ENCODE measurements around the gene DNALI1.
"Not testable (repeated sequence)": the region's sequence is repeated elsewhere in the genome, so short reads cannot be mapped to it uniquely, and the experiment has no call there.

The DNALI1 gene

DNA sequence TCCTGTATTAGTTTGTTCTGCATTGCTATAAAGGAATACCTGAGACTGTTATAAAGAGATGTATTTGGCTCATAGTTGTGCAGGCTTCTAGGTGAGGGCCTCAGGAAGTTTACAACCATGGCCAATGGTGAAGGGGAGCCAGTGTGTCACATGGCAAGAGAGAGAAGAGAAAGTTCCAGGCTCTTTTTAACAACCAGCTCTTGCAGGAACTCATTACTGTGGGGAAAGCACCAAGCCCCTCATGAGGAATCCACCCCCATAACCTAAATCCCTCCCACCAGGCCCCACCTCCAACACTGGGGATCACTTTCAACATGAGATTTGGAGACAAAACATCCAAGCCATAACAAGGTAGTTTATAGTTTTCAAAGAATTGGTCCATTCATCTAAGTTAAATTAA lies 37.1 kb upstream of the DNALI1 start:
- H3K9me3 ChIP-seq (ENCODE audit: low read depth, low read length), result no peaks in the 10 kb centered on the region
- H3K27ac ChIP-seq, result no peak overlapping the region
- no peaks in the 10 kb centered on the region for H3K36me3 ChIP-seq (ENCODE audit: insufficient read depth, low read length)
- TF ChIP-seq EZH2 (IDR thresholded peaks at IDR 0.05) (no peak), POLR2AphosphoS5 (IDR thresholded peaks at IDR 0.05; ENCODE audit: borderline replicate concordance, low read depth, low read length) (no peak), FOXP2 (optimal IDR thresholded peaks at IDR 0.05; ENCODE audit: control extremely low read depth, extremely low read length, insufficient read depth) (no peak)
- DNase-seq (ENCODE audit: low read depth, low spot score), result no peak
- H3K4me3 ChIP-seq, result no peak overlapping the region
- H3K9ac ChIP-seq (ENCODE audit: insufficient read length), result no peak overlapping the region

DNA sequence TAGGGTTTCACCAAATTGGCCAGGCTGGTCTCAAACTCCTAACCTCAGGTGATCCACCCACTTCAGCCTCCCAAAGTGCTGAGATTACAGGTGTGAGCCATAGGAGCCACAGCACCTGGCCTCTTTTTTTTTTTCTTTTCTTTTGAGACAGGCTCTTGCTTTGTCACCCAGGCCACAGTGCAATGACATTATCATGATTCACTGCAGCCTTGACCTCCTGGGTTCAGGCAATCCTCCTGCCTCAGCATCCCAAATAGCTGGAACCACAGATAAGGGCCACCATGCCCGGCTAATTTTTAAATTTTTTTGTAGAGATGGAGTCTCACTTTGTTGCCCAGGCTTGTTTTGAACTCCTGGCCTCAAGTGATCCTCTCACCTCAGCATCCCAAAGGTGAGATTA lies 26.9 kb upstream of the DNALI1 start:
- H3K36me3 ChIP-seq (ENCODE audit: insufficient read depth, low read length); H3K9ac ChIP-seq (ENCODE audit: insufficient read length); H3K27ac ChIP-seq; H3K4me3 ChIP-seq; H3K9me3 ChIP-seq (ENCODE audit: low read depth, low read length); DNase-seq (ENCODE audit: low read depth, low spot score): not testable (repeated sequence)

DNA sequence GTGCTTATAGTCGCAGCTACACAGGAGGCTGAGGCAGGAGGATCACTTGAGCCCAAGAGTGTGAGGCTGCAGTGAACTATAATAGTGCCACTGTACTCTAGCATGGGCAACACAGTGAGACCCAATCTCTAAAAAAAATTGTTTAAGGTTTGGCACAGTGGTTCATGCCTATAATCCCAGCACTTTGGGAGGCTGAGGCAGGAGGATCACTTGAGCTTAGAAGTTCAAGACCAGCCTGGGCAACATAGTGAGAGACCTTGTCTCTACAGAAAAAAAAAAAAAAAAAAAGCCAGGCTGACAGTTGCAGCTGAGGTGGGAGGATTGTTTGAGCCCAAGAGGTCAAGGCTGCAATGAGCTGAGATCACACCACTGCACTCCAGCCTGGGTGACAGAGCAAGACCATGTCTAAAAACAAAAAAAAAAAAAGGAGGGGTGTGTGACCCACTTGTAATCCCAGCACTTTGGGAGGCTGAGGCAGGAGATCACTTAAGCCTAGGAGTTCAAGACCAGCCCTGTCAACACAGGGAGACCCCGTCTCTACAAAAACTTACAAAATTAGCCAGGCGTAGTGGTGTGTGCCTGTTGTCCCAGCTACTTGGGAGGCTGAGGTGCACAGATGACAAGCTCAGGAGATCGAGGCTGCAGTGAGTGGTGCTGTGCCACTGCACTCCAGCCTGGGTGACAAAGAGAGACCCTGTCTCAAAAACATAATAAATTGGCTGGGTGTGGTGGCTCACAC lies 24.2 kb upstream of the DNALI1 start:
- not testable (repeated sequence) for H3K27ac ChIP-seq; H3K9me3 ChIP-seq (ENCODE audit: low read depth, low read length)

DNA sequence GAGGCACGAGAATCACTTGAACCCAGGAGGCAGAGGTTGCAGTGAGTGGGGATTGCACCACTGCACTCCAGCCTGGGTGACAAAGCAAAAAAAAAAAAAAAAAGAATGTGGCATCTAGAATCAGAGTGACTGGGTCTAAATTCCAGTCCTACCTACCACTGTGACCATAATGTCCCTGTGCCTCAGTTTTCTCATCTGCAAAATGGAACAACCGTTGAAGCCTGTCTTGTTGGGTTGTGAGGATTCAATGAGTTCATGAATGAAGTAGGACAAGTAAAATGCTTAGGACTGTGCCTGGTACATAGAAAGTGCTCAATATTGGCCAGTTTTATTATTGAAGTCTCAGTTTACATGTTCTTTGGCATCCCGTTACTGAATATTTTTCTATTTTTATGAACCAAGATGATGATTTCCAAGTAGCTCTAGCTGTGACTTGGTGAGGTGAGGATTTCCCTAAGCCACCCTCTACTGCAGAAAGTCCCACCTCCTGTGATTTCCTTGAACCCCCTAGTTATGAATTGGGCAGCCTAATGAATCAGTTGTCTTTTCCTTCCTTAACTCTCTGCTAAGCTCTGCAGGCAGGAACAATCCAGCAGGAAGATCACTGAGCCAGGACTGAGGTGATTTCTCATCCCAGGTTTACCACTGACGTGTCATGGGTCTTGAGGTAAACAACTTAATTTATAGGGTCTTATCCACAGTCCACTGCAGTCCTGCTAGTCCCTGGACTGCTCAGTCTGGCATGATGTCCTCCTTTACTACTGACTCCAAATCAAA lies 23.2 kb upstream of the DNALI1 start:
- Histone ChIP-seq H3K9ac (ENCODE audit: insufficient read length) (no peak overlapping the region), H3K36me3 (ENCODE audit: insufficient read depth, low read length) (peaks cover 20% of the 10 kb centered on the region), H3K4me3 (no peak overlapping the region), H3K27ac (no peak overlapping the region), H3K9me3 (ENCODE audit: low read depth, low read length) (no peaks in the 10 kb centered on the region)
- TF ChIP-seq FOXP2 (optimal IDR thresholded peaks at IDR 0.05; ENCODE audit: control extremely low read depth, extremely low read length, insufficient read depth) (no peak), POLR2AphosphoS5 (IDR thresholded peaks at IDR 0.05; ENCODE audit: borderline replicate concordance, low read depth, low read length) (no peak), EZH2 (IDR thresholded peaks at IDR 0.05) (no peak)
- DNase-seq (ENCODE audit: low read depth, low spot score), result no peak

More for the DNA sequence above, 24.2 kb upstream of the DNALI1 start:
- H3K9ac ChIP-seq (ENCODE audit: insufficient read length); H3K4me3 ChIP-seq; DNase-seq (ENCODE audit: low read depth, low spot score): not testable (repeated sequence)
- H3K36me3 ChIP-seq (ENCODE audit: insufficient read depth, low read length), result peaks cover 15% of the 10 kb centered on the region

DNA sequence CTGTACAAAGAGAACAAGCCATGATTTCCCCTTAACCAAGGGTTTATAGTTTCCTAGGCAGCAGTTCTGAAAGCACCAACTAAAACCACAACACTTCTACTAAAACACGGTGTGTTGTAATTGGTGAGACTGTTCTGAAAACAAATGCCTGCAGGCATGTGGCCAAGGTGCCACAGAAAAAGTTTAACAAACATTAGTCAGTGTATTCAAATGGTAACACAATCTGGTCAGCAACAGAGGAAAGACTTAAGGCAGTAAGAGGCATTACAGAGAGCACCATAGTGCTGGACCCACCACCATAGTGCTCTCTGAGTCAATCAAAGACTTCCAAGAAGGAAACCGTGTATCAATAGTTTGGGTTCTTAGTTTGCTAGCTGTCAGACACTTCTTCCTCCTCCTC lies 19.4 kb upstream of the DNALI1 start:
- H3K27ac ChIP-seq, result no peak overlapping the region
- no peaks in the 10 kb centered on the region for H3K9me3 ChIP-seq (ENCODE audit: low read depth, low read length)
- TF ChIP-seq EZH2 (IDR thresholded peaks at IDR 0.05) (no peak), POLR2AphosphoS5 (IDR thresholded peaks at IDR 0.05; ENCODE audit: borderline replicate concordance, low read depth, low read length) (no peak), FOXP2 (optimal IDR thresholded peaks at IDR 0.05; ENCODE audit: control extremely low read depth, extremely low read length, insufficient read depth) (no peak)
- no peak overlapping the region for H3K4me3 ChIP-seq
- H3K36me3 ChIP-seq (ENCODE audit: insufficient read depth, low read length), result peaks cover 47% of the 10 kb centered on the region
- H3K9ac ChIP-seq (ENCODE audit: insufficient read length), result no peak overlapping the region
- DNase-seq (ENCODE audit: low read depth, low spot score), result no peak

DNA sequence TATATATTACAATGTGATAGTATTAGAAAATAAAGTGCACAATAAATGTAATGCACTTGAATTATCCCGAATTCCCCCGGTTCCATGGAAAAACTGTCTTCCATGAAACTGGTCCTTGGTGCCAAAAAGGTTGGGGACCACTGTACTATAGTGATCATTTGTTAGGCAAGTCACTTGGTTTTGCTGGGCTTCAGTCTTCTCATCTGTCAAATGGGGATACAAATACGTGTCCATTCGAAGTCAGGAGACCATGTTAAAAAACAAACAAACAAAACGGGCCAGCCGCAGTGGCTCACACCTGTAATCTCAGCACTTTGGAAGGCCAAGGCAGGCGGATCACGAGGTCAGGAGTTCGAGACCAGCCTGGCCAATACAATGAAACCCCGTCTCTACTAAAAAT lies 17.6 kb upstream of the DNALI1 start:
- H3K36me3 ChIP-seq (ENCODE audit: insufficient read depth, low read length), result peaks cover 54% of the 10 kb centered on the region
- not testable (repeated sequence) for DNase-seq (ENCODE audit: low read depth, low spot score); H3K27ac ChIP-seq; H3K4me3 ChIP-seq; H3K9ac ChIP-seq (ENCODE audit: insufficient read length); H3K9me3 ChIP-seq (ENCODE audit: low read depth, low read length)

DNA sequence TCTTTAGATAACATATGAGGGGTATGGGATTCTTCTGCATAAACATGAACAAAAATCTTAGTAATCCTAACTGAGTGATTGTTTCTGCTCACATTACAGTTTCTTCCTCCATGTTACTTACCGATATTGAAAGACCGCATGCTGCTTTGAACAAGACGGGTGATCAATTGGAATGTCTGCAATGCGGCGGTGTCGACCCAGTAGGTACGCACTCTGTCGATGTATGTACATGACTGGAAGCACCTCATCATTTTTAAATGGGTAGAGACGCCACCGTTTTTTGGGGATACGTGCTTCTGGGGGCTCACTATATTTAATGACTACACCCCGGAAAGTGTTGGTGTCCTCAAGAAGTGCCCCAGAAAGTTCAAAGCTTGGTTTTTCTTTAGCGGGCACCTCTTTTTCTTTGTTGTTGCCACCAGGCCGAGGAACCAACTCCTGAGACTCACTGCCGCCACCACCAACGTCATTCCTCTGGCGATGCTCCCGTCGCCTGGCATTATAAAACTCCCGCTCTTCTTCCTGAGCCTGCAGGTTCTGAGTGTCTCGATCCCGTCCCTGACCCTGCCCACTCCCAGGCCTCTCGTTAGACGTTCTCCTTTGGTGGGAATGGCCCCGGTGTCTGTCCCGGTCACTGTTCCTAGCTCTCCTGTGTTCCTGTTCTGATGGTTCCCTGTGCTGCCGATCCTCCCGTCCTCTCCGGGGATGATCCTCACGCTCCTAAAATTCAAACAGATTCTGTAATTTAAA lies 16.5 kb upstream of the DNALI1 start:
- no peak overlapping the region for H3K9ac ChIP-seq (ENCODE audit: insufficient read length)
- DNase-seq (ENCODE audit: low read depth, low spot score), result no peak
- no peak overlapping the region for H3K4me3 ChIP-seq
- peaks cover 58% of the 10 kb centered on the region for H3K36me3 ChIP-seq (ENCODE audit: insufficient read depth, low read length)
- H3K9me3 ChIP-seq (ENCODE audit: low read depth, low read length), result no peaks in the 10 kb centered on the region
- TF ChIP-seq EZH2 (IDR thresholded peaks at IDR 0.05), result no peak
- no peak for TF ChIP-seq POLR2AphosphoS5 (IDR thresholded peaks at IDR 0.05; ENCODE audit: borderline replicate concordance, low read depth, low read length)
- no peak for TF ChIP-seq FOXP2 (optimal IDR thresholded peaks at IDR 0.05; ENCODE audit: control extremely low read depth, extremely low read length, insufficient read depth)
- H3K27ac ChIP-seq, result no peak overlapping the region

DNA sequence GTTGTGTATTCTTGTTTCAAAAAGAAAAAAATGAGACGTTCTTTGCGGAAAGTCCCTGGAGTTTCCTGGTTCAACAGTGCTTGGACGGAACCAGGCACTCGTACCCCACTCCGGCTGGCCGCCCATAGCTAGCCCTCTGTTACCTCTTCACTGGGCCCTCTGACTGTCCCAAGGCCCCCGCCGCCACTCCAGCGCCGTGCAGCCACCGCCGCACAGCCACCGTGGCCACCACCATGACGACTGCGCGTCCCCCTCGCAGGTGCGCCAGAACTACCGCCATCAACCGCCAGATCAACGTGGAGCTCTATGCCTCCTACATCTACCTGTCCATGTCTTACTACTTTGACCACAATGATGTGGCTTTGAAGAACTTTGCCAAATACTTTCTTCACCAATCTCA lies 12.2 kb upstream of the DNALI1 start:
- DNase-seq (ENCODE audit: low read depth, low spot score), result no peak
- H3K9ac ChIP-seq (ENCODE audit: insufficient read length), result no peak overlapping the region
- peaks cover 39% of the 10 kb centered on the region for H3K36me3 ChIP-seq (ENCODE audit: insufficient read depth, low read length)
- no peak overlapping the region for H3K27ac ChIP-seq
- TF ChIP-seq FOXP2 (optimal IDR thresholded peaks at IDR 0.05; ENCODE audit: control extremely low read depth, extremely low read length, insufficient read depth) (no peak), POLR2AphosphoS5 (IDR thresholded peaks at IDR 0.05; ENCODE audit: borderline replicate concordance, low read depth, low read length) (no peak), EZH2 (IDR thresholded peaks at IDR 0.05) (no peak)
- H3K4me3 ChIP-seq, result no peak overlapping the region
- H3K9me3 ChIP-seq (ENCODE audit: low read depth, low read length), result no peaks in the 10 kb centered on the region
